HepG2 (cell line): ENCODE results near the gene MYORG. TPM values are rescaled to one million over a fixed set of nuclear protein-coding genes. Genes with fewer than 3 reads are reported as not detected.
A peak's percentile ranks its signal among the peaks of the same experiment; 100 is the strongest.

Experiments used
- ATF3 ChIP-seq: sonication (generic); formaldehyde crosslinking; IDR thresholded peaks from 2 replicates; pipeline ENCODE4 v1.4.0; 2020; ENCODE audit warnings: missing genetic modification reagents
- CENPT ChIP-seq: sonication (generic); formaldehyde crosslinking; IDR thresholded peaks from 2 replicates; pipeline ENCODE4 v1.8.0; 2022; ENCODE audit warnings: low read depth, mild to moderate bottlenecking, moderate library complexity, missing genetic modification reagents
- KDM5B ChIP-seq: sonication (generic); formaldehyde crosslinking; IDR thresholded peaks from 2 replicates; pipeline ENCODE4 v1.4.0; 2020; ENCODE audit warnings: missing genetic modification reagents, mild to moderate bottlenecking, borderline replicate concordance
- MXD4 ChIP-seq: IDR thresholded peaks from 2 replicates; pipeline ENCODE4 v1.6.1; 2016; ENCODE audit warnings: mild to moderate bottlenecking, missing biosample characterization, missing genetic modification reagents
- NONO ChIP-seq, 2 experiments: fragments of 450-650 bp in 1 of 2; sonication (generic) in 1 of 2; formaldehyde crosslinking in 1 of 2; IDR thresholded peaks in 1 of 2; conservative IDR thresholded peaks in 1 of 2; 2 replicates each; pipeline versions ENCODE4 v1.6.1 to v1.8.0; 2017 to 2022; ENCODE audit warnings: mild to moderate bottlenecking in 1 of 2, missing genetic modification reagents in 1 of 2, moderate library complexity in 1 of 2
- RCOR2 ChIP-seq: IDR thresholded peaks from 2 replicates; pipeline ENCODE4 v1.6.1; 2016; ENCODE audit warnings: missing biosample characterization, missing genetic modification reagents
- REPIN1 ChIP-seq: sonication (generic); formaldehyde crosslinking; IDR thresholded peaks from 2 replicates; pipeline ENCODE4 v1.8.0; 2022; ENCODE audit warnings: missing genetic modification reagents, low read depth, mild to moderate bottlenecking, borderline replicate concordance
- TGIF2 ChIP-seq: IDR thresholded peaks from 2 replicates; pipeline ENCODE4 v1.6.1; 2016; ENCODE audit warnings: control low read depth, missing compliant biosample characterization
- ZNF138 ChIP-seq: sonication (generic); formaldehyde crosslinking; IDR thresholded peaks from 2 replicates; pipeline ENCODE4 v1.5.0; 2020; ENCODE audit warnings: mild to moderate bottlenecking, low read depth, missing genetic modification reagents
- ZNF660 ChIP-seq: sonication (generic); formaldehyde crosslinking; IDR thresholded peaks from 2 replicates; pipeline ENCODE4 v1.5.1; 2020; ENCODE audit warnings: mild to moderate bottlenecking, low read depth, missing genetic modification reagents, borderline replicate concordance
- ZNF672 ChIP-seq: sonication (generic); formaldehyde crosslinking; IDR thresholded peaks from 2 replicates; pipeline ENCODE4 v1.8.1; 2022; ENCODE audit warnings: missing genetic modification reagents
- ZNF841 ChIP-seq: sonication (generic); formaldehyde crosslinking; IDR thresholded peaks from 2 replicates; pipeline ENCODE4 v1.8.1; 2023; ENCODE audit warnings: missing genetic modification reagents, borderline replicate concordance
- polyA plus RNA-seq, 8 experiments: library from polyadenylated mRNA; depleted of rRNA in 3 of 8; stranded (reverse) in 7 of 8; unstranded in 1 of 8; fragments of >200 nt; fragmentation: Illumina TruSeq in 4 of 8; extraction: Trizol in 4 of 8; gene quantifications; 2 replicates each; pipeline versions ENCODE4 v1.2.1 to v1.2.3, GENCODE V29; 2011 to 2016; ENCODE audit warnings: low read depth in 4 of 8, missing spikeins in 1 of 8, mixed read lengths in 1 of 8; ENCODE audit not compliant: insufficient read depth in 1 of 8
- total RNA-seq, 5 experiments: library from RNA; depleted of rRNA; stranded (reverse); fragments of >200 nt; fragmentation: Illumina TruSeq; extraction: Trizol; gene quantifications; 2 replicates each; pipeline ENCODE4 v1.2.3, GENCODE V29; 2016; ENCODE audit warnings: low read depth in 1 of 5
- TF ChIP-seq, protein P1 (sequence below): sonication (generic); formaldehyde crosslinking; IDR thresholded peaks from 2 replicates; pipeline ENCODE4 v1.4.0; 2020; ENCODE audit warnings: mild to moderate bottlenecking, missing genetic modification reagents, borderline replicate concordance
- TF ChIP-seq, protein P2 (sequence below): sonication (generic); formaldehyde crosslinking; IDR thresholded peaks from 2 replicates; pipeline ENCODE4 v1.5.0; 2020; ENCODE audit warnings: missing genetic modification reagents
- TF ChIP-seq, protein P3 (sequence below): sonication (generic); formaldehyde crosslinking; IDR thresholded peaks from 2 replicates; pipeline ENCODE4 v1.8.1; 2023; ENCODE audit warnings: missing genetic modification reagents, inconsistent platforms, borderline replicate concordance
- TF ChIP-seq, protein P4 (sequence below): sonication (generic); formaldehyde crosslinking; IDR thresholded peaks from 2 replicates; pipeline ENCODE4 v1.4.0; 2020; ENCODE audit warnings: mild to moderate bottlenecking, missing genetic modification reagents

The MYORG gene
- total and polyA plus RNA-seq, 2 of the 13 experiments (the other 11 are each of a cell fraction or from before 2014, with no cell fraction given), result 11.1 to 22.4 TPM

GRCh38 chr9:34374905-34375552 lies 1.7 kb downstream of the MYORG start (continued):
- TF ChIP-seq, protein P1, sequence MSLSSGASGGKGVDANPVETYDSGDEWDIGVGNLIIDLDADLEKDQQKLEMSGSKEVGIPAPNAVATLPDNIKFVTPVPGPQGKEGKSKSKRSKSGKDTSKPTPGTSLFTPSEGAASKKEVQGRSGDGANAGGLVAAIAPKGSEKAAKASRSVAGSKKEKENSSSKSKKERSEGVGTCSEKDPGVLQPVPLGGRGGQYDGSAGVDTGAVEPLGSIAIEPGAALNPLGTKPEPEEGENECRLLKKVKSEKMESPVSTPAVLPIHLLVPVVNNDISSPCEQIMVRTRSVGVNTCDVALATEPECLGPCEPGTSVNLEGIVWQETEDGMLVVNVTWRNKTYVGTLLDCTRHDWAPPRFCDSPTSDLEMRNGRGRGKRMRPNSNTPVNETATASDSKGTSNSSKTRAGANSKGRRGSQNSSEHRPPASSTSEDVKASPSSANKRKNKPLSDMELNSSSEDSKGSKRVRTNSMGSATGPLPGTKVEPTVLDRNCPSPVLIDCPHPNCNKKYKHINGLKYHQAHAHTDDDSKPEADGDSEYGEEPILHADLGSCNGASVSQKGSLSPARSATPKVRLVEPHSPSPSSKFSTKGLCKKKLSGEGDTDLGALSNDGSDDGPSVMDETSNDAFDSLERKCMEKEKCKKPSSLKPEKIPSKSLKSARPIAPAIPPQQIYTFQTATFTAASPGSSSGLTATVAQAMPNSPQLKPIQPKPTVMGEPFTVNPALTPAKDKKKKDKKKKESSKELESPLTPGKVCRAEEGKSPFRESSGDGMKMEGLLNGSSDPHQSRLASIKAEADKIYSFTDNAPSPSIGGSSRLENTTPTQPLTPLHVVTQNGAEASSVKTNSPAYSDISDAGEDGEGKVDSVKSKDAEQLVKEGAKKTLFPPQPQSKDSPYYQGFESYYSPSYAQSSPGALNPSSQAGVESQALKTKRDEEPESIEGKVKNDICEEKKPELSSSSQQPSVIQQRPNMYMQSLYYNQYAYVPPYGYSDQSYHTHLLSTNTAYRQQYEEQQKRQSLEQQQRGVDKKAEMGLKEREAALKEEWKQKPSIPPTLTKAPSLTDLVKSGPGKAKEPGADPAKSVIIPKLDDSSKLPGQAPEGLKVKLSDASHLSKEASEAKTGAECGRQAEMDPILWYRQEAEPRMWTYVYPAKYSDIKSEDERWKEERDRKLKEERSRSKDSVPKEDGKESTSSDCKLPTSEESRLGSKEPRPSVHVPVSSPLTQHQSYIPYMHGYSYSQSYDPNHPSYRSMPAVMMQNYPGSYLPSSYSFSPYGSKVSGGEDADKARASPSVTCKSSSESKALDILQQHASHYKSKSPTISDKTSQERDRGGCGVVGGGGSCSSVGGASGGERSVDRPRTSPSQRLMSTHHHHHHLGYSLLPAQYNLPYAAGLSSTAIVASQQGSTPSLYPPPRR (CRISPR knock-in tag), result peak; percentile 49; the same call in 1 of the 2 replicates
- TF ChIP-seq CENPT (CRISPR knock-in tag), result no peak
- TF ChIP-seq, protein P2, sequence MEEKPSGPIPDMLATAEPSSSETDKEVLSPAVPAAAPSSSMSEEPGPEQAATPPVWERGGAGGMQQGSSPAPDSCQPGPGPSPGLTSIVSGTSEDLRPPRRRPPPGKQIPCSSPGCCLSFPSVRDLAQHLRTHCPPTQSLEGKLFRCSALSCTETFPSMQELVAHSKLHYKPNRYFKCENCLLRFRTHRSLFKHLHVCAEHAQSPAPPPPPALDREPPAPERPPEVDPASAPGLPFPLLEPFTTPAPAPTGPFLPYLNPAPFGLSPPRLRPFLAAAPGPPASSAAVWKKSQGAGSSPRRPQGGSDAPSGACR, result 0 out of 2 replicates have a peak, but pooled peaks have one; percentile 63
- peak; percentile 60; the same call in 1 of the 2 replicates for TF ChIP-seq KDM5B
- no peak for TF ChIP-seq ZNF672
- TF ChIP-seq, protein P3, sequence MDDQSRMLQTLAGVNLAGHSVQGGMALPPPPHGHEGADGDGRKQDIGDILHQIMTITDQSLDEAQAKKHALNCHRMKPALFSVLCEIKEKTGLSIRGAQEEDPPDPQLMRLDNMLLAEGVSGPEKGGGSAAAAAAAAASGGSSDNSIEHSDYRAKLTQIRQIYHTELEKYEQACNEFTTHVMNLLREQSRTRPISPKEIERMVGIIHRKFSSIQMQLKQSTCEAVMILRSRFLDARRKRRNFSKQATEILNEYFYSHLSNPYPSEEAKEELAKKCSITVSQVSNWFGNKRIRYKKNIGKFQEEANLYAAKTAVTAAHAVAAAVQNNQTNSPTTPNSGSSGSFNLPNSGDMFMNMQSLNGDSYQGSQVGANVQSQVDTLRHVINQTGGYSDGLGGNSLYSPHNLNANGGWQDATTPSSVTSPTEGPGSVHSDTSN (CRISPR knock-in tag), result no peak
- TF ChIP-seq ZNF138 (CRISPR knock-in tag), result no peak
- no peak for TF ChIP-seq ZNF841 (CRISPR knock-in tag)
- TF ChIP-seq TGIF2 (CRISPR knock-in tag), result peak; percentile 63; the same call in 1 of the 2 replicates
- peak; percentile 39; the same call in 1 of the 2 replicates for TF ChIP-seq RCOR2 (CRISPR knock-in tag)
- TF ChIP-seq, protein P4, sequence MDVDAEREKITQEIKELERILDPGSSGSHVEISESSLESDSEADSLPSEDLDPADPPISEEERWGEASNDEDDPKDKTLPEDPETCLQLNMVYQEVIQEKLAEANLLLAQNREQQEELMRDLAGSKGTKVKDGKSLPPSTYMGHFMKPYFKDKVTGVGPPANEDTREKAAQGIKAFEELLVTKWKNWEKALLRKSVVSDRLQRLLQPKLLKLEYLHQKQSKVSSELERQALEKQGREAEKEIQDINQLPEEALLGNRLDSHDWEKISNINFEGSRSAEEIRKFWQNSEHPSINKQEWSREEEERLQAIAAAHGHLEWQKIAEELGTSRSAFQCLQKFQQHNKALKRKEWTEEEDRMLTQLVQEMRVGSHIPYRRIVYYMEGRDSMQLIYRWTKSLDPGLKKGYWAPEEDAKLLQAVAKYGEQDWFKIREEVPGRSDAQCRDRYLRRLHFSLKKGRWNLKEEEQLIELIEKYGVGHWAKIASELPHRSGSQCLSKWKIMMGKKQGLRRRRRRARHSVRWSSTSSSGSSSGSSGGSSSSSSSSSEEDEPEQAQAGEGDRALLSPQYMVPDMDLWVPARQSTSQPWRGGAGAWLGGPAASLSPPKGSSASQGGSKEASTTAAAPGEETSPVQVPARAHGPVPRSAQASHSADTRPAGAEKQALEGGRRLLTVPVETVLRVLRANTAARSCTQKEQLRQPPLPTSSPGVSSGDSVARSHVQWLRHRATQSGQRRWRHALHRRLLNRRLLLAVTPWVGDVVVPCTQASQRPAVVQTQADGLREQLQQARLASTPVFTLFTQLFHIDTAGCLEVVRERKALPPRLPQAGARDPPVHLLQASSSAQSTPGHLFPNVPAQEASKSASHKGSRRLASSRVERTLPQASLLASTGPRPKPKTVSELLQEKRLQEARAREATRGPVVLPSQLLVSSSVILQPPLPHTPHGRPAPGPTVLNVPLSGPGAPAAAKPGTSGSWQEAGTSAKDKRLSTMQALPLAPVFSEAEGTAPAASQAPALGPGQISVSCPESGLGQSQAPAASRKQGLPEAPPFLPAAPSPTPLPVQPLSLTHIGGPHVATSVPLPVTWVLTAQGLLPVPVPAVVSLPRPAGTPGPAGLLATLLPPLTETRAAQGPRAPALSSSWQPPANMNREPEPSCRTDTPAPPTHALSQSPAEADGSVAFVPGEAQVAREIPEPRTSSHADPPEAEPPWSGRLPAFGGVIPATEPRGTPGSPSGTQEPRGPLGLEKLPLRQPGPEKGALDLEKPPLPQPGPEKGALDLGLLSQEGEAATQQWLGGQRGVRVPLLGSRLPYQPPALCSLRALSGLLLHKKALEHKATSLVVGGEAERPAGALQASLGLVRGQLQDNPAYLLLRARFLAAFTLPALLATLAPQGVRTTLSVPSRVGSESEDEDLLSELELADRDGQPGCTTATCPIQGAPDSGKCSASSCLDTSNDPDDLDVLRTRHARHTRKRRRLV, result peak; percentile 67; the same call in 1 of the 2 replicates
- TF ChIP-seq ATF3 (CRISPR knock-in tag), result no peak
- TF ChIP-seq MXD4 (CRISPR knock-in tag), result 0 out of 2 replicates have a peak, but pooled peaks have one; percentile 49
- no peak for TF ChIP-seq NONO (IDR thresholded peaks at IDR 0.05)
- TF ChIP-seq NONO (CRISPR knock-in tag; conservative IDR thresholded peaks at IDR 0.05), result peak; percentile 78
- TF ChIP-seq REPIN1 (CRISPR knock-in tag), result peak; percentile 70; the same call in 1 of the 2 replicates
- TF ChIP-seq ZNF660 (CRISPR knock-in tag), result no peak
